Tibial artery (tissue), 4 donors: ENCODE measurements around the gene TMEM176A.
"Not testable (repeated sequence)": the region's sequence is repeated elsewhere in the genome, so short reads cannot be mapped to it uniquely, and the experiment has no call there.

Source experiments
- DNase-seq, 2 donors: peaks; one replicate each; pipeline ENCODE4 v3.0.0-alpha.2; 2019
- H3K27ac ChIP-seq, 2 donors: fragments of 200-600 bp; sonication (generic) in 1 of 2; 1 replicate in 1 of 2; 2 replicates in 1 of 2; pipeline ENCODE4 v1.5.1; 2018 to 2019; ENCODE audit warnings: mild to moderate bottlenecking in 1 of 2
- H3K27me3 ChIP-seq, 2 donors: fragments of 200-600 bp; sonication (generic) in 1 of 2; one replicate each; pipeline versions ENCODE4 v1.5.1 to v1.6.0; 2016 to 2019
- H3K36me3 ChIP-seq, 3 donors: fragments of 200-600 bp; sonication (generic) in 2 of 3; one replicate each; pipeline ENCODE4 v1.5.1; 2016 to 2019; ENCODE audit warnings: mild to moderate bottlenecking in 2 of 3
- H3K4me1 ChIP-seq, 4 donors: fragments of 200-600 bp; sonication (generic) in 2 of 4; 1 replicate in 3 of 4; 2 replicates in 1 of 4; pipeline ENCODE4 v1.5.1; 2016 to 2019
- H3K4me3 ChIP-seq, 2 donors: fragments of 200-600 bp; sonication (generic) in 1 of 2; 1 replicate in 1 of 2; 2 replicates in 1 of 2; pipeline ENCODE4 v1.5.1; 2018 to 2019; ENCODE audit warnings: mild to moderate bottlenecking in 2 of 2
- H3K9me3 ChIP-seq, 3 donors: fragments of 200-600 bp; sonication (generic) in 1 of 3; one replicate each; pipeline ENCODE4 v1.5.1; 2016 to 2019
- CTCF ChIP-seq, 2 experiments: fragments of 200-600 bp in 1 of 2; fragments of 450-650 bp in 1 of 2; IDR thresholded peaks; one replicate each; pipeline ENCODE4 v1.5.1; 2017 to 2019; ENCODE audit warnings: antibody characterized with exemption in 2 of 2, mild to moderate bottlenecking in 1 of 2, moderate library complexity in 1 of 2
- intact Hi-C: fragments of 100-400 bp; cut with DNase I; formaldehyde crosslinking; loops from one replicate; pipeline ENCODE4 v1.15.0; 2023; ENCODE audit warnings: low total_unique reads

Gene TMEM176A

GRCh38 chr7:150804802-150805201 lies 4.2 kb downstream of the TMEM176A start:
- TF ChIP-seq CTCF (IDR thresholded peaks at IDR 0.05): no peak
- Histone ChIP-seq H3K9me3 (peaks cover 0 to 13% (median 11%) of the 10 kb centered on the region in 3 donors), H3K36me3 (peaks cover 0 to 4% (median 0%) of the 10 kb centered on the region in 3 donors), H3K4me3 (no peak overlapping the region), H3K4me1 (peaks cover 0 to 17% (median 4%) of the 10 kb centered on the region in 4 donors), H3K27me3 (peaks cover 0 to 35% of the 10 kb centered on the region in 2 donors), H3K27ac (no peak overlapping the region)
- intact Hi-C loops: no loop called here
- DNase-seq: no peak

- intact Hi-C loops: no loop called here
- H3K9me3 ChIP-seq: peaks cover 0 to 13% (median 11%) of the 10 kb centered on the region in 3 donors
- no peak overlapping the region for H3K27ac ChIP-seq
- DNase-seq: no peak
- H3K36me3 ChIP-seq: peaks cover 0 to 4% (median 0%) of the 10 kb centered on the region in 3 donors
- TF ChIP-seq CTCF (IDR thresholded peaks at IDR 0.05): no peak
- peaks cover 0 to 7% (median under 1%) of the 10 kb centered on the region in 4 donors for H3K4me1 ChIP-seq
- H3K27me3 ChIP-seq: peaks cover 0 to 24% of the 10 kb centered on the region in 2 donors
- H3K4me3 ChIP-seq: no peak overlapping the region
Observed at GRCh38 chr7:150805864-150806263, 5.3 kb downstream of the TMEM176A start.

GRCh38 chr7:150806454-150806853 lies 5.9 kb downstream of the TMEM176A start:
- Histone ChIP-seq H3K27me3 (peaks cover 0 to 18% of the 10 kb centered on the region in 2 donors), H3K4me1 (peaks cover 0 to 1% (median 0%) of the 10 kb centered on the region in 4 donors), H3K36me3 (peaks cover 0 to 4% (median 0%) of the 10 kb centered on the region in 3 donors), H3K27ac (no peak overlapping the region), H3K9me3 (peaks cover 0 to 13% (median 11%) of the 10 kb centered on the region in 3 donors), H3K4me3 (no peak overlapping the region)
- TF ChIP-seq CTCF (IDR thresholded peaks at IDR 0.05): no peak
- intact Hi-C loops: no loop called here
- no peak for DNase-seq

- Histone ChIP-seq H3K27ac (no peak overlapping the region), H3K4me1 (no peaks in the 10 kb centered on the region), H3K27me3 (peaks cover 0 to 14% of the 10 kb centered on the region in 2 donors), H3K9me3 (peaks cover 0 to 13% (median 11%) of the 10 kb centered on the region in 3 donors), H3K4me3 (no peak overlapping the region), H3K36me3 (peaks cover 0 to 4% (median 0%) of the 10 kb centered on the region in 3 donors)
- DNase-seq: no peak
- no peak for TF ChIP-seq CTCF (IDR thresholded peaks at IDR 0.05)
- intact Hi-C loops: no loop called here
Observed at GRCh38 chr7:150806863-150807262, 6.3 kb downstream of the TMEM176A start.

- intact Hi-C loops, H3K4me1 ChIP-seq, H3K27me3 ChIP-seq, H3K27ac ChIP-seq, H3K36me3 ChIP-seq, H3K4me3 ChIP-seq, DNase-seq: not testable (repeated sequence)
- H3K9me3 ChIP-seq: peaks cover 0 to 13% (median 11%) of the 10 kb centered on the region in 3 donors
Observed at GRCh38 chr7:150807616-150808438, 7.3 kb downstream of the TMEM176A start.

- no peak for TF ChIP-seq CTCF (IDR thresholded peaks at IDR 0.05)
Observed at GRCh38 chr7:150814328-150815001, 13.9 kb downstream of the TMEM176A start.

More at GRCh38 chr7:150814328-150815001, 13.9 kb downstream of the TMEM176A start:
- no peak for DNase-seq
- intact Hi-C loops: no loop called here
- Histone ChIP-seq H3K27ac (no peak overlapping the region), H3K36me3 (no peaks in the 10 kb centered on the region), H3K4me3 (no peak overlapping the region), H3K9me3 (peaks cover 0 to 15% (median 13%) of the 10 kb centered on the region in 3 donors), H3K4me1 (no peaks in the 10 kb centered on the region), H3K27me3 (no peaks in the 10 kb centered on the region)
